GM18519 (cell line): ENCODE data around the gene FBXW10.
"Not testable (repeated sequence)": the region's sequence is repeated elsewhere in the genome, so short reads cannot be mapped to it uniquely, and the experiment has no call there.

Experiments used
- ATAC-seq: cut with Tn5 transposase; IDR thresholded peaks from one replicate; pipeline ENCODE4 v1.9.1; 2021; ENCODE audit warnings: mild to moderate bottlenecking, moderate library complexity; ENCODE audit not compliant: unreplicated experiment, low FRiP score

The FBXW10 gene

DNA sequence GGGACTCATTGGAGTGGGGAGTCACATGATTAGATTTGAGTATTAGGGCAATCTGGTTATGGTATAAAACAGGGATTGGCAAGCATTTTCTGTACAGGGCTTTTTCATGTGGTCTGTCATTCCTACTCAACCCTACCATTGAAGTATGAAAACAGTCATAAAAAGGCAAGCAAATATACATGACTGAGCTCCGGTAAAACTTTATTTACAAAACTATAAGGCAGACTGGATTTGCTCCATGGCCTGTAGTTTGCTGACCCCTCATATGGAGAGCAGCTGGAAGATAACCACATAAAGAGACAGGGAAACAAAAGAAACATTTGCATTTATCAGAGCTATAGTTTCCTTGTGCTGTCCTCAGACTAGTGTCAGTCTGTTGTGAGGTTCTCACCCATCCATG, 83.8 kb downstream of the FBXW10 start:
- not testable (repeated sequence) for ATAC-seq
